GM15510 (cell line): ENCODE data around the gene PDE4D.

Experiments
- POLR2A ChIP-seq: IDR thresholded peaks from 3 replicates; pipeline ENCODE4 v1.6.1; 2011; ENCODE audit warnings: borderline replicate concordance; ENCODE audit not compliant: insufficient read length; ENCODE audit errors: extremely low read depth

The PDE4D gene

GRCh38 chr5:58988938-58989337 lies 904.6 kb downstream of the PDE4D start:
- no peak for TF ChIP-seq POLR2A

DNA sequence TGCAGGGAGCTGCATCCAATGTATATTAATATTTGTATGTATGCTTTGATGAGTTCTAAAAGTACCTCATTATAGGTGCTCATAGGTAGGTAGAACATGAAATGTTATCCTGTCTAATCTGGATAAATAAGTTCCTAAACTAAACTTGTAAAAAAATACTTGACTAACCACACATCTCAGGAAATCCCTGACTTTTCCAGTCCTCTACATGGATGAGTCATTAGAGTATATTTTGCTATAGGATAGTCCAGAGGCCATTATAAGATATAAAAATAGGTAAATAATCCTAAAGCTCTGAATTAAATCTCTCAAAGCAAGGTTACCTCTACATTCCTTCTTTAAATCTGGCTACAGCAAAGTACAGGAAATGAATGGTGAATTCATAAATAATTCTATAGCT lies 906.3 kb downstream of the PDE4D start:
- no peak for TF ChIP-seq POLR2A

DNA sequence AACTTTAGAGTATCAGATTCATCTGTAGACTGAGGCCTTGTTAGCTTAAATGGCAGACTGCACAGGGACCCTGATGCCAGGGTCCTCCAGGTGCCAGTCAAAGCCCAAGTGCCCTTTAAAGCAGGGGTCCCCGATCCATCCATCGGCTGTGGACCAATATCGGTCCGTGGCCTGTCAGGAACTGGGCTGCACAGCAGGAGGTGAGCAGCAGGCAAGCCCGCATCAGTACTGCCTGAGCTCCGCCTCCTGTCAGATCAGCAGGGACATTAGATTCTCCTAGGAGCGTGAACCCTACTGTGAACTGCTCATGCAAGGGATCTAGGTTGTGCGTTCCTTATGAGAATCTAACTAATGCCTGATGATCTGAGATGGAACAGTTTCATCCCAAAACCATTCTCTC lies 907.2 kb downstream of the PDE4D start:
- no peak for TF ChIP-seq POLR2A

GRCh38 chr5:58985759-58986158 lies 907.8 kb downstream of the PDE4D start:
- TF ChIP-seq POLR2A: no peak

- TF ChIP-seq POLR2A: no peak
Observed at GRCh38 chr5:58985311-58985710, 908.2 kb downstream of the PDE4D start.

- TF ChIP-seq POLR2A: no peak
Observed at GRCh38 chr5:58983526-58984452, 909.7 kb downstream of the PDE4D start.

DNA sequence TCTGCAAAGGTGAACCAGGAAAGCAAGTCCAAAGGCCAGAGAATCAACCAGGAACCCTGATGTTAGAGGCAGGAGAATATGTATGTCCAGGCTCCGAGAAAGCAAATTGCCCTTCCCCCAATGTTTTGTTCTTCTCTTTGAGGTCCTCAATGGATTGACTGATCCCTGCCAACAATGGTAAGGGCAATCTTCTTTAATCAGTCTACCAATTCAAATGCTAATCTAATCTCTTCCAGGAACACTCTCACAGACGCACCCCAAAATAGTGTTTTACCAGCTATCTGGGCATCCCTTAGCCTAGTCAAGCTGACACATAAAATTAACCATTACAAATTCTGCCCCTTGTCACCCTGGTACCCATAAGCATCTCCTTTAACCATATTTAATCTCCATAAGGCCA lies 912.6 kb downstream of the PDE4D start:
- TF ChIP-seq POLR2A: no peak

DNA sequence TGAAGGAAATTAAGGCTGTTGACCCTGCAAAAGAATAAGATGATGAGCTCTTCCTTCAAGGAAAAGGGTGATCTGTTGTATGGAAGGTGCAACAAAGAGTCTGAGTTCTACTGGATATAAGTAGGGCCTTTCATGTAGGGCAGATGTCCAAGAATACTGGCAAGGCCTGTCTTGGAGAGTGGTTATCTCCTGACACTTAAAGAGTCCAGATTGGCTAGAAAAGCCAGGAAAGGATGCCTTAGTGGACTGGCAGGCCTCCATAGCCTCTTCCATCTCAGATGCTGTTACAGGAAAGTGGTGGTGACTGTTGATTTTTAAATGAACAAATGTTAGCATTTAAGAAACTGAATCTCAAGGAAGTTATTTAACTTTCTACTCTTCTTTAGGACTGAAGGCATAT lies 914.4 kb downstream of the PDE4D start:
- TF ChIP-seq POLR2A: no peak

DNA sequence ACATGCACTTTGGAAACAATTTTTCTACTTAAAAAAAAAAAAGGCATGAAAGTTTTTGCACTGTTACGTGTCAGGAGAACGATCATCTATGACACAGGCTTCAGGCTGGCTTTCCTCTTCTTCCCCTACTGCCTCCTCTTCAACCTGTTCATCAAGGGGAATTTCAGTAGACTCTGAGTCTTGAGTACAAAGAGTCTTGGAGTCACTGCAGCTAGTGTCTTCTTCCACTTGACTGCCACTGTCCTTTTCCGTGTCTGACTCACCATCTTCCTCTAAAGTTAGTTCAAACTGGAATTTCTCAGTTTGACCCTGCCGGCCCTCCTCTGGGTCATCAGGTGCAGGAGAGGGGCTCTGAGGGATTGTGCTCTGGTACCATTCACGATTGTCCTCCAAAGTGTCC lies 918.9 kb downstream of the PDE4D start:
- no peak for TF ChIP-seq POLR2A

DNA sequence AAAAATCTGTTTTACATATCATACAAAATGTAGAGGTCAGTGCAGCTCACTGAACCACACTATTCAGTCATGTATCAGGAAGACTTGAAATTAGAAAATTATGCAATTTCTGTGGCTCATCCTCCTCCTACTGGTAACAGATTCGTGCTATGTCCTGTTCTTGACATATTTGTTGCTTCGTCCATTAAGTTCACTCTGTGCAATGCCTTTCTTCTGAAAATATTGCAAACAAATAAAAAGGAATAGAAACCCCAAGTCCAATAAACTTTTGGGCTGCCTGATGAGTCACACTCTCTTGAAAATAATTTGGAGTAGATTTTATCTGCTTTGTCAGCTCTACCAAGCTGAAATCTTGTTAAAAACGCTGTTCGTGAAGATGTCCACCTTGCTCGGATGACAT lies 919.4 kb downstream of the PDE4D start:
- no peak for TF ChIP-seq POLR2A

DNA sequence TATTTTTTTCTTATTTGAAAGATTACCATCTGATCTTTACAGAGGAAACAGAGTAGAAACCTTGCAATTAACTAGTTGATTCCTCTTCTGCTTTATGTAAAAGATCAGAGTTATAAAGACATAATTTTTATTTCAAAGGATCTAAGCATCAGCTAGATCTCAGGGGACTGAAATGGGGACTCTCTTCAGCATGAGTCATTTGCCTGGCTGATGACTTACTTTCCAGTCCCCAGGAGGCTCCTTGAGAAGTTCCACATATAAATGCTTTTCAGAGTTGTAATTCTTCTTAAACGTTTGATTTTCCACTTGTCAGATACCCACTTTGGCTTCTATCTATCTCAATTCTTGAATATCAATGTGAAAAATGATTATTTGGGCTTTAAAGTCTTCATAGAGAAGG lies 921.2 kb downstream of the PDE4D start:
- no peak for TF ChIP-seq POLR2A

DNA sequence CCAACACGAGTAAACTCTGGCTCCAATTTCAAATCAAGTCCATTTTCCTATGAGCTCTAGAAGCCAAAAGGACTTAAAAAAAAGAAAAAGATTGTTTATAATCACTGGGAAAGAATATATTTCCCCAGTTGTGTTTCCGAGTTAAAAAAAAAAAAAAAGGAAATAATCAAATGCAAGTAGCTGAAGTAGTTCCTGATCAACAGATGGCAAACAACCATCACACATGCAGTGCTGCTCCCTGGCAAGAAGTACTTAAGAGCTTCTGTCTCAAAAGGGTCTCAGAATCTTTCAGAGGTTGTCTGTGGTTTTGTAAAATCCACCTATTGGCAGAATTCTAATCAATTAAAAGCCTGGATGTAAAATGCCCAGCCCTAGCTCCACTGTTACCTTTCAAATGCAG lies 922.8 kb downstream of the PDE4D start:
- no peak for TF ChIP-seq POLR2A

DNA sequence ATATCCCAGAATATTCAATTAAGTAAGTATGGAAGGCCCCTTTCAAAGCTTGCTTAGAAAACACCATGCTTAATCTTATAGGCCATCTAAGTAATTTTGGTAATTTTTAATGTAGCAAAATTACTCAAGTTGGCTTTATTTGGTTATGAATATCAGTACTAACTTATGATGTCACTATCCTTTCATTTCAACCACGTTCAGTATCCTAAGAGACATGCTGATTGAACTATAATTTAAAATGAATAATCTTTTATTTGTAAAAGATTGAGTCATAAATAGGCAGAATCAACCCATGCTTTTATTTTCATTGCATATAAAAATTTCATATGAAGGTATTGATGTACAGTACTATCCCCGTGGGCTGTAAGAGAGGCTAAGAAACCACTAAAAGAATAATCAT lies 923.7 kb downstream of the PDE4D start:
- TF ChIP-seq POLR2A: no peak

DNA sequence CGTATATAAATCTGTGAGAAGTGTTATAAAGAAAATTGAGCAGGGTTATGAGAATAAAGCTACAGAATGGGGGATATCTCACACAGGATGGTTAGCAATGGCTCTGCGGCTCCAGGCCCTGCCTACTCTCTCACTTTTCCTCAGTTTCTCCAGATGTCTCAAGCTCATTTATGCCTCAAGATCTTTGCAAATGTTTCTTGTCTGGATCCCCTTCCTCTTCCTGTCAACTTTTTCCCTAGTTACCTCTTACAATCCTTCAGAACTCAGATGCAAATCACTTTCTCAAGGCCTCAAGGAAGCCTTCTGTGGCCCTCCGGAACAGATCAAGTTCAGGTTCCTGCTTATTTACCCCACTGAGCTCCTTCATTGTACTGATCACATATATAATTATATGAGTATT lies 924.3 kb downstream of the PDE4D start:
- no peak for TF ChIP-seq POLR2A

DNA sequence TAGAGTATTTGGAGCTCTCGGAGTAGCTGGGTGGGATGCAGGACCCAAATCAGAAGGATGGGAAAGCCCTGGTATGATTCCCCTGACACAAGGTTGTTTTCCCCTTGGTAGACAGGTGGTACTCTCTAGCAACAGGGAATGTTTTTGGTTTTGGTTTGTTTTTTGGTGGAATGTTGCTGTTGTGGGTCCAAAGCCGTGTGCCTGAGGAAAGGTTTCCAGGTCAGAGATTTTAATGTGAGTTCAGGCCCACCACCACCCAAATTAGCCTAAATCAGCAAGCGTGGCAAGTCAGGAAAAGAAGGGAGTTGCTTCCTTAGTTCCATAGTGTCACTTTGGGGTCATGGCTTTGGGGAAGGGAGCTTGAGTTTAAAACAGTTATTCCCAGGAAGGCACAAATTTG lies 925.2 kb downstream of the PDE4D start:
- no peak for TF ChIP-seq POLR2A

GRCh38 chr5:58967597-58968281 lies 925.8 kb downstream of the PDE4D start:
- TF ChIP-seq POLR2A: no peak
